ENCODE data around the gene HHIPL2. TPM values are rescaled to one million over a fixed set of nuclear protein-coding genes. Genes with fewer than 3 reads are reported as not detected.

The HHIPL2 gene
- not detected for total RNA-seq

DNA sequence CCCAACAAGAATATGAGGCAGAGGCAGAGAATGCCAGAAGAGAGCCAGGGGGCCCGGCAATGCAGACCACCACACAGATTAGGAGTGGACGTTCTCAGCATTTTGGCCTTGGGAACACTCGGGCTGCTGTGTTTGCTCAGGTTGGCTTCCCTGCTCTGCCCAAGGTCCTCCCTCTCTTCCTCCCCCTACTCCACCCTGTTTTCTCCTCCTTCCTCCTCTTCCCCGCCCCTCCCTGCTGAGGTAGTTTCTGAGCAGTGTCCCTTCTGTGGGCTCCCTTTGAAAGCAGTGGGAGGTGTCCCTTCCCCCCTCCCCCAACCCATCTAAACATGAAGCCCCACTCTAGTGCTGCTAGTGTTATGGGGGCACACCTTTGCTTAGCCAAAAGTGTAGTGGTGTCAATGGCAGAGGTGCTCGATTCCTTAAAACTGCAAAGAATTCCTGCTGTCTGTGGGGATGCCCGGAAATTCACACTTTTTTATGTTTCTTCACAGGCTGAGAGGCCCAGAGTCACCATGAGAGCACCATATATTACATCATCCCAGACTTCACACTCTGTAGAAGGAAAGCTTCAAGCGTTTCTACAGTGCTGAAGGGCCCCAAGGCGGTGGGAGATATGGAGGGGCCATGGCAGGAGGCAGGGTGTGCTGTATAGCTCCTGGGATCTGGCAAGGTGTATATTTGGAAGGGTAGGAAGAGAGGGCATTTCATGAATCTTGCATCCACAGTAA is at the start of gene HHIPL2:
HHIPL2 (minus strand) TSS at position 161 of the 728 bp plus-strand sequence; CDS start at position 101, 60 bp downstream.
- TF ChIP-seq, protein P1, sequence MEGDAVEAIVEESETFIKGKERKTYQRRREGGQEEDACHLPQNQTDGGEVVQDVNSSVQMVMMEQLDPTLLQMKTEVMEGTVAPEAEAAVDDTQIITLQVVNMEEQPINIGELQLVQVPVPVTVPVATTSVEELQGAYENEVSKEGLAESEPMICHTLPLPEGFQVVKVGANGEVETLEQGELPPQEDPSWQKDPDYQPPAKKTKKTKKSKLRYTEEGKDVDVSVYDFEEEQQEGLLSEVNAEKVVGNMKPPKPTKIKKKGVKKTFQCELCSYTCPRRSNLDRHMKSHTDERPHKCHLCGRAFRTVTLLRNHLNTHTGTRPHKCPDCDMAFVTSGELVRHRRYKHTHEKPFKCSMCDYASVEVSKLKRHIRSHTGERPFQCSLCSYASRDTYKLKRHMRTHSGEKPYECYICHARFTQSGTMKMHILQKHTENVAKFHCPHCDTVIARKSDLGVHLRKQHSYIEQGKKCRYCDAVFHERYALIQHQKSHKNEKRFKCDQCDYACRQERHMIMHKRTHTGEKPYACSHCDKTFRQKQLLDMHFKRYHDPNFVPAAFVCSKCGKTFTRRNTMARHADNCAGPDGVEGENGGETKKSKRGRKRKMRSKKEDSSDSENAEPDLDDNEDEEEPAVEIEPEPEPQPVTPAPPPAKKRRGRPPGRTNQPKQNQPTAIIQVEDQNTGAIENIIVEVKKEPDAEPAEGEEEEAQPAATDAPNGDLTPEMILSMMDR (IDR thresholded peaks at IDR 0.05; ENCODE audit: low read depth) = no peak

GRCh38 chr1:222596696-222597095 is 48.8 kb upstream of the HHIPL2 start:
- TF ChIP-seq, protein P1 (IDR thresholded peaks at IDR 0.05; ENCODE audit: low read depth) = no peak

- TF ChIP-seq, protein P1 (IDR thresholded peaks at IDR 0.05; ENCODE audit: low read depth) = no peak
Observed at GRCh38 chr1:222594789-222595188, 46.9 kb upstream of the HHIPL2 start.

DNA sequence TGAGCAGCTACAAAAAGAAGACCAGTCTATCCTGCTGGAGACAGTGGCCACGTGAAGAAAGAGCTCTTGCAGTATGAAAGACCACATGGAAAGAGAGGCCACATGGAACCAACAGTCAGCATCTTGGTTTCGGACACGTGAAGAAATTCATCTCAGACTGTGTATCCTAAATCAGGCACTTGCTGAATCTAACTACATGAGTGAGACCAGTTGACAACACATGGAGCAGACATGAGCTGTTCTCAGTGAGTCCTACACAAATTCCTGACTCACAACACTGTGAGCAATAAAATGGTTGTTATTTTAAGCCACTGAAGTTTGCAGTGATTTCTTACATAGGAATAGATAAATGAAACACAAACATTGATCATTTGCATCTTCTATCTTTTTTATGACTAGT is 44.3 kb upstream of the HHIPL2 start:
- TF ChIP-seq, protein P1 (IDR thresholded peaks at IDR 0.05; ENCODE audit: low read depth) = no peak

- TF ChIP-seq, protein P1 (IDR thresholded peaks at IDR 0.05; ENCODE audit: low read depth) = no peak
Observed at GRCh38 chr1:222589462-222590302, 41.8 kb upstream of the HHIPL2 start, which contains the start of gene TAF1A. Gene TAF1A (minus strand): TSS chr1:222589933.

GRCh38 chr1:222588135-222588534 is 40.2 kb upstream of the HHIPL2 start:
- TF ChIP-seq, protein P1 (IDR thresholded peaks at IDR 0.05; ENCODE audit: low read depth) = no peak

GRCh38 chr1:222586842-222587241 is 38.9 kb upstream of the HHIPL2 start:
- TF ChIP-seq, protein P1 (IDR thresholded peaks at IDR 0.05; ENCODE audit: low read depth) = no peak
